G401 (cell line): ENCODE measurements around the gene KLF11. TPM values are rescaled to one million over a fixed set of nuclear protein-coding genes. Genes with fewer than 3 reads are reported as not detected.

ENCODE experiments used
- DNase-seq: peaks from one replicate; pipeline ENCODE4 v3.0.0-alpha.2; 2015; ENCODE audit warnings: low spot score
- in situ Hi-C: cut with HindIII; loops from 2 replicates; pipeline ENCODE4 v1.10.0; 2016; ENCODE audit warnings: low sequenced_read_pairs, mixed read lengths
- total RNA-seq: library from RNA; depleted of rRNA; stranded (reverse); fragments of >200 nt; shearing (Covaris generic); gene quantifications from 2 replicates; pipeline ENCODE4 v1.2.3, GENCODE V29; 2014; rRNA removed

The KLF11 gene
- total RNA-seq: 4.4 and 6.9 TPM in 2 replicates

DNA sequence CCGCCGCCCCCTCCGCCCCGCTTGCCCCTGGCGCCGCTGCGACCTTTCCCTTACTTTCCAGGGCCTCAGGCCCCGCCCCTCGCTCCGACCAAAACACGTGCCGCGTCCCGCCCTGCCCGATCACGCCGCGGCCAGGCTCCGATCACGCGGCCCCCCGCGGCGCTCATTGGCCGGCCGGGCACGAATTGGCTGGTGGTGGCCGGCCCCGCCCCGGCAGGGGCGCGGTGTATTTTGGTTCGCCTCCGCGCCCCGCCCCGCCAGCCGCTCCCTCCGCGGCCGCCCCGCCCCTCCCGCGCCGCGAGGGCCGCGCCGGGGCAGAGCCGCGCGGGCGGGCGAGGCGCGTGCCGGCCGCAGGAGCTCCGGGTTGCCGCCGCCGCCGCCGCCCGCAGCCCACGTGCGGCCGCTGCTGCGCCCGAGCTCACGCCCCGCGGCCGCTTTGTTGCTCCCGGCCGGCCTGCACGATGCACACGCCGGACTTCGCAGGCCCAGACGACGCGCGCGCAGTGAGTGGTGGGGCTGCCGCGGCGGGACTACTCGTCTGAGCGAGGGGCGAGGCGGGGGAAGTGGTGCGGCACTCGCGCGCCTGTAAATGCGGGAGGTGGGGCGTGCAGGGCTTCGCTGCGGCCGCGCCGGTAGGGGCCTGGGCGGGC, at the start of gene KLF11:
KLF11 (plus strand) TSS at position 295 of the 650 bp plus-strand sequence; CDS start at position 462, 167 bp downstream.
- peak; percentile 80 for DNase-seq
- in situ Hi-C loops: loop anchor here (10.0 kb wide), 1 partner anchor 229 kb away; no protein-coding TSS in a partner anchor

DNA sequence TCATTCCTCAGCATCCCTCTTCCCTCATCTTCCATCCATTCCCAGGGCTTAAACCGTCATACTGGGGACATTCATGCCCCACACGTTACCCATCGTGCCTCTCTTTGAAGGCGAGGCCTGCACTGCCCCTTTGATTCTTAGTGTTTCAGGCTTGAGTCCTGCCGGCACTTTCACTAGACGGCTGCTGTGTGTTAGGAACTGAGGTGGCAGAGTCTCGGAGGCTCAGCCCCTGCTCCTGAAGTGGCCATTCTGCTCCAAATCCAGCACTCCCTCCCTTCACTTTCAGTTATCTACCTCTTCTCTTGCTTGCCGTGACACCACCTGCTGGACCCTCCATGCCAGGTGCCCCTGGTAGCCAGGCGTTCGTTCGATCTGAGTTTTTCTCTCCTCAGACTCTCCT, 48.9 kb upstream of the KLF11 start:
- DNase-seq: no peak
- in situ Hi-C loops: no loop called here

- DNase-seq: no peak
- in situ Hi-C loops: no loop called here
Measured at GRCh38 chr2:9995059-9995458, 48.3 kb upstream of the KLF11 start.

- in situ Hi-C loops: no loop called here
- DNase-seq: no peak
Measured at GRCh38 chr2:9996321-9996720, 47.0 kb upstream of the KLF11 start.

DNA sequence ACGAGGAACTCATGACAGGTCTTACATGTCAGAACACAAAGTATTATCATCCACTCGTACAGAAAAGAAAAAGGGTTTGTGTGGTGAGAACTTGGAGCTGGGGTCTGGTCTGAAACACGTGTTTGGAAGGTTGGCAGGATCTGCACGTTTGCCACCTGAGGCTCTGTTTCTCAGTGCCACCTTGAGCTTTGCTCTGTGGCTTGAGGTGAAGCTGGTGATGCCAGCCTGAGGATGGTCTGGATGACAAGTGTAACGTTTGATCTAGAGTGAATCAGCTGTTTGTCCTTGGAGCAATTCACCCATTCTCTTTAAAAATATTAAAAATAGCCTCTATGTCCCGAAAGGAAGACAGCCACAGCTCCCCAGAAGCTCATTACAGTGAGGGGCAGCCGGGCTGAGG, 45.4 kb upstream of the KLF11 start:
- DNase-seq: no peak
- in situ Hi-C loops: no loop called here

- no peak for DNase-seq
- in situ Hi-C loops: no loop called here
Measured at GRCh38 chr2:9998916-9999654, 44.3 kb upstream of the KLF11 start.

- DNase-seq: no peak
- in situ Hi-C loops: no loop called here
Measured at GRCh38 chr2:9999693-10000092, 43.7 kb upstream of the KLF11 start.

DNA sequence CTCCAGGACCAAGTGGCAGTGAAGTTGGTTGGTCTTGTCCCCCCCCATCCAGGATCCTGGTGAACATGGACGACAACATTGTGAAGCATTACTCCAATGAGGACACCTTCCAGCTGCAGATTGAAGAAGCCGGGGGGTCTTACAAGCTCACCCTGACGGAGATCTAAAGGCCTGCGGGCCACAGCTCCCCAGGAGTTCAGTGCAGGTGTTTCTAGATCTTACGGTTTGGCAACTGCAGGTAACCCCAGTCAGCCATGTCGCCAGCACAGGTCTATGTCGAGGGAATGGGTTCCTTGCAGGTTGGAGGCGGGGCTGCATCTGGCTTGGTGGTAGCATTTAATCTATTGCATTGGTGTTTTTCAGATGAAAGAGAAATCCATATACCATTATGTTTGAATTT, 42.8 kb upstream of the KLF11 start:
- in situ Hi-C loops: no loop called here

DNA sequence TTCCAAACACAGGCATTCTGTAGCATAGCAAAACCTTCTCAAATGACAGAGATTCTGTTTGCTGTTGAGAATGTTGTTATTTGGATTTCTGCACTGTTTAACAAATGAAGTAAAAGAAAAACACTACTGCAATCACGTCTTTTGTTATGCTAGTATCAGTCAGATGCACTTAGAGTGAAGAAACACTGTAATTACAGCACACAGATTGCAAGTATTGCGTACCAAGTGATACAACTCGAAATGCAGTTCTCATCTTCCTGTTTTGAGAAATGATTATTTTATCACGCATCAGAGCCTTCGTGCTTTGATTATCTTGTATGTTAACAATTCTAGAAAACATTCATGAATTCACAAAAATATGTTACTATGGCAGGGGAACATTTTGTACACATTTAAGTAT, 41.8 kb upstream of the KLF11 start:
- no peak for DNase-seq
- in situ Hi-C loops: no loop called here

More for the DNA sequence above, 42.8 kb upstream of the KLF11 start:
- DNase-seq: no peak

DNA sequence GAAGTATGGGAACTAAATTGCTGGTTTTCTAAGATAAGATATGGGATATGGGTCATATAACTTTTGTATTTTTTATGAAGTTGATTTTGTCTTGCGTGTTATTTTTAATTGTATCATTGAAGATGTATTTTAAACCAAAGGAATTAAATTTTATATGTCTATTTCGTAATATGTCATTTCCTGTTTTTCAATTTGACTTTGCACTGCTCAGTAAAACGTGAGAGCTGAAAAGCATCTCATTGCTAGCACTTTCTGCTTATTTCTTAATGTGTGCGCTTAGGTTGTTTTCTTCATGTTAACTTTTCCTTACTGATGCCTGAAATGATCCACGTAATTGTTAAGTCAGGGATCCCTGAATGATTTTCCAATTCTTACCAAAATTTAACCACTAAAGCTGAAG, 41.2 kb upstream of the KLF11 start:
- in situ Hi-C loops: no loop called here
- no peak for DNase-seq

DNA sequence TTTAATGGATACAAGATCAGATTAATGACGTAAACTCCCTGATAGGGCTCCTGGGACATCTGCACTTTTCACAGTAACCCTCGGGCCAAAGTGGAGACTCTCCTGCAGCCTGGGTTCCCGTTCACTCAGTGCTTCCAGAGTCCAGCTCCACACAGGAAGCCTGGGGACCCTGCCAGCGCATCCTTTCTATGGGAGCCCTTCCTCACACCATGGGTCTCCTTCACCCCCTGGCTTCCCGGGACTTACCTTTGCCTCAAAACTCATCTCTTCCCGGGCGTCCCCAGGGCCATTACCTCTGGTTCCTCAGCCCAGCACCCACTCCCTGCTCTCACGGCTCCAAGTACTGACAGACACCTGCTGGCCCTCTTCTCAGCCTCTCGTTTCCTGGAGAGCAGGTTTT, 40.7 kb upstream of the KLF11 start:
- no peak for DNase-seq
- in situ Hi-C loops: no loop called here

DNA sequence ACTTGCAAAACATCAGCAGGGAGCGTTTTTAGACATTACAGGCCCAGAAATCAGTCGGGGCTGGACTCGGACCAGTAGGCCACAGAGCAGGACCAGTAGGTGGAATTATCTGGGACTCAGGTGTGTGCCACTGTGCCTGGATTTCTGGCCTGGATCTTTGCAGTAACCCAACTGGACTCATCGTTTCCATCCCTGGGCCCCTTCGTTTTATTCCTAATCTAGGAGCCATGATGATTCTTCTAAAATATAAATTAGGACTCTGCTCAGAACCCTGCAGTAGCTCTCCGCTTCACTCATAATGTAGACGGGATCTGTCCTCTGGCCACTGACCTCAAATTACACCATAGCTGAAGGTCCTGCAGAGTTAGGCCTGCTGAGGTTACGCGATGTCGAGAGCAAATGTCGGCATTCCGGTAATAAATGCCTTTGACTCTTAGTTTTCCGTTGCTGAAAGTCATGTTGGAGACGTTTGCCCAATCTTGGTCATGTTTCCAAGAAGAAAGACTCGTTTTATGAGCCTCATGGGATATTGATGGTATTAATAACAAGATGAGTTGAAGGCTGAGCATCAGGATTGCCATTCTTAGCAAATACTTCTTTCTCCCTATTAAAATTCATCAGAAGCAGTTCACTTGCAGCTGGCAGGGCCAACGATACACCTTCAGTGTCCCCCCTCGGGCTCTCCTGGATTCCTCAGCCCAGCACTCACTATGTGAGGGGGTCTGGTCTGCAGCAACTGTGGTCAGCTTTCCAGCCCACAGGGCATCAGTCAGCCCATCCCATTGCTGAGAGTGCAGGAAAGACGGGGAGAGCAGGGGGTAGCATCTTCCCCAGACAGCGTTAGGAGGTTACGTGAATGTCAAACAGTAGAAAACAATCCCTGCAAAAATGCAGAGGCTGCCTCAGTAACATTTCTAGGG, 39.9 kb upstream of the KLF11 start:
- DNase-seq: no peak
- in situ Hi-C loops: no loop called here

- DNase-seq: no peak
- in situ Hi-C loops: no loop called here
Measured at GRCh38 chr2:10004401-10004800, 38.9 kb upstream of the KLF11 start.

DNA sequence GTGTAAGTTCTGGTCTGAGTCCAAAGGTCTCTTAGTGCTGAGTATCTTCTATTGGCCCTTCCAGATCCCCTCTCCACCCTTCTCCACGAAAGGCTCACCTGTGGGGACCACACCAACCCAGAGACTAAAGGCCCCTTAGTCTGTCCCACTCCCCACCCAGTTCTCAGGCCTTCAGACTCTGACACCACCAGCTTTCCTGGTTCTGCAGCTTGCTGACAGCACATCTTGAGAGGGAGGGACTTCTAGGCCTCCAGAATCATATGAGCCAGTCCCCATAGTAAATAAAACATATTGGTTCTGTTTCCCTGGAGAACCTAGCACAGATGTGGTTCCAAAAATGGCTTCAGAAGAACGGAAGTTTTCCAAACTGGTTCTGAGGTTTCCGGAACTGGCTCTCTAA, 38.5 kb upstream of the KLF11 start:
- DNase-seq: no peak
- in situ Hi-C loops: no loop called here

- in situ Hi-C loops: no loop called here
- no peak for DNase-seq
Measured at GRCh38 chr2:10005461-10006235, 37.7 kb upstream of the KLF11 start.

- in situ Hi-C loops: no loop called here
- peak; percentile 65 for DNase-seq
Measured at GRCh38 chr2:10006236-10007161, 36.9 kb upstream of the KLF11 start.

DNA sequence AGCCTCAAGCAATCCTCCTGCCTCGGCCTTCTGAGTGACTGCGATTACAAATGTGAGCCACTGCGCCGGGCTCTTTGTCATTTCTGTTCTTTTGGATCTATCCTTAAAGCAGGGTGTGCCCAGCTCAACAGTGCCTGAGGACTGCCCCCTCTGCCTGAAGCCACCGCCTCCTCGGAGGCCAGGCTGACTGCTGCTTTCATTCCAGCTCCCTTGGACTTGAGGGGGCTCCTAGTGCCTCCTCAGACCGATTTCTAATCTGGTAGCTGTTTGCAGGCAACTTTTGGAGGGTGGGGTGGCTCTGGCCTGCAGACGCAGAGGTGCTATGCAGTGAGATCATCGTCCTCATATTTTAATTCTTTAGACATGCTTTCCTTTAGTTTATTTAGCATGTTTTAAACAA, 35.9 kb upstream of the KLF11 start:
- DNase-seq: no peak
- in situ Hi-C loops: no loop called here
